Suprapubic skin (tissue), 4 donors: ENCODE measurements around the gene SRBD1. TPM values are rescaled to one million over a fixed set of nuclear protein-coding genes. Genes with fewer than 3 reads are reported as not detected.

ENCODE experiments used
- DNase-seq, 2 donors: peaks; one replicate each; pipeline ENCODE4 v3.0.0-alpha.2; 2019; ENCODE audit warnings: low spot score in 2 of 2
- H3K27ac ChIP-seq: fragments of 200-600 bp; sonication (generic); one replicate; pipeline ENCODE4 v1.5.1; 2019
- H3K27me3 ChIP-seq: fragments of 200-600 bp; sonication (generic); one replicate; pipeline ENCODE4 v1.5.1; 2019
- H3K36me3 ChIP-seq: fragments of 200-600 bp; sonication (generic); one replicate; pipeline ENCODE4 v1.5.1; 2019
- H3K4me1 ChIP-seq: fragments of 200-600 bp; sonication (generic); one replicate; pipeline ENCODE4 v1.5.1; 2019
- H3K4me3 ChIP-seq: fragments of 200-600 bp; sonication (generic); one replicate; pipeline ENCODE4 v1.5.1; 2019; ENCODE audit warnings: mild to moderate bottlenecking
- H3K9me3 ChIP-seq: fragments of 200-600 bp; sonication (generic); one replicate; pipeline ENCODE4 v1.5.1; 2019
- CTCF ChIP-seq, 2 donors: fragments of 200-600 bp in 1 of 2; fragments of 450-650 bp in 1 of 2; sonication (generic) in 1 of 2; IDR thresholded peaks; one replicate each; pipeline ENCODE4 v1.5.1; 2016 to 2019; ENCODE audit warnings: antibody characterized with exemption in 2 of 2, mild to moderate bottlenecking in 1 of 2, moderate library complexity in 1 of 2
- EP300 ChIP-seq: sonication (generic); formaldehyde crosslinking; IDR thresholded peaks from one replicate; pipeline ENCODE4 v1.6.1; 2017; ENCODE audit warnings: antibody characterized with exemption
- POLR2A ChIP-seq, 2 donors: fragments of 450-650 bp; IDR thresholded peaks; one replicate each; pipeline ENCODE4 v1.6.1; 2017; ENCODE audit warnings: antibody characterized with exemption in 2 of 2, mild to moderate bottlenecking in 2 of 2, moderate library complexity in 2 of 2
- POLR2AphosphoS5 ChIP-seq, 3 donors: sonication (generic); formaldehyde crosslinking; IDR thresholded peaks; one replicate each; pipeline ENCODE4 v1.6.1; 2017; ENCODE audit warnings: antibody characterized with exemption in 3 of 3
- WGBS: methylation state at CpG from one replicate; pipeline ENCODE4 v1.1.5; 2018; 5-methylcytosine and 5-hydroxymethylcytosine counted together
- total RNA-seq, 4 donors: library from RNA; depleted of rRNA; stranded (reverse); fragments of >200 nt; gene quantifications; one replicate each; pipeline ENCODE4 v1.1.0, GENCODE V29; 2016

SRBD1 gene
- total RNA-seq, 4 donors from 2014 or later, result 6.1 to 9.6 (median 7.2) TPM

DNA sequence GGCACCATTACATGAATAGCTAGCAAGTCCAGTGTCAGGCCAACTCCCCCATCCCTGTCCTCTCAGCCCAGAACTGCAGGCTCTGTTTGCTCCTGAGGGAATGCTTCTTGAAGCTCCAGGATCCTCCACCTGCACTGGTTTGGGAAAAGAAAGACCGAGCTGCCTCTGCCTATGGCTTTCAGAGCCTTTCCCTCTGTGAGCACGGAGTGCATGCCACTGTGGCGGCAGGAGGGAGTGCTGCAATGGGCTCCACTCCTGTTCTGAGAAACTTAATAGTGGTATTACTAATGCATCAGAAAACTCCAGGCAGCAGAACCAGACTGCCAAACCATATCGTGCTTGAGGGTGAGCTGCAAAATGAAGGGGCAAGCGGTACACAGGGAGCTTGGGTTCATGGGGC is 271.8 kb downstream of the SRBD1 start:
- H3K4me3 ChIP-seq, result no peak overlapping the region
- TF ChIP-seq POLR2AphosphoS5 (IDR thresholded peaks at IDR 0.05) (no peak), CTCF (IDR thresholded peaks at IDR 0.05) (no peak), EP300 (no peak), POLR2A (IDR thresholded peaks at IDR 0.05) (no peak)
- DNase-seq, result no peak
- H3K9me3 ChIP-seq, result no peaks in the 10 kb centered on the region
- H3K4me1 ChIP-seq, result no peaks in the 10 kb centered on the region
- H3K27ac ChIP-seq, result no peak overlapping the region
- no peaks in the 10 kb centered on the region for H3K36me3 ChIP-seq
- 97% methylated on average over 5 of the region's 5 CpGs for WGBS
- no peaks in the 10 kb centered on the region for H3K27me3 ChIP-seq

Other genes starting within 250 kb of the SRBD1 start
- gene PRKCE, start 40.4 kb upstream of the SRBD1 start, total RNA-seq, result 10 to 100 TPM in 2 of 4 donors, 1 to 10 TPM in 2; 7.9 to 18.3 (median 12.5) TPM